ENCODE data around the gene TOR4A. TPM values are rescaled to one million over a fixed set of nuclear protein-coding genes. Genes with fewer than 3 reads are reported as not detected.

Gene TOR4A
- total and polyA plus RNA-seq, 9 of the 15 experiments (the other 6 are each of a cell fraction or from before 2014, with no cell fraction given) = 3.9 to 49.2 (median 8.8) TPM

- H3K27me3 ChIP-seq (ENCODE audit: control insufficient read depth in 2 of 2, insufficient read depth in 2 of 2, low read length in 2 of 2) = no peaks in the 10 kb centered on the region
- FAIRE-seq (no peak), ATAC-seq (no peak), DNase-seq (ENCODE audit: extremely low read depth in 1 of 4, low spot score in 3 of 4) (no peak)
- no peaks in the 10 kb centered on the region for H3K9me1 ChIP-seq (ENCODE audit: control insufficient read depth, insufficient read depth, low read length)
- H3K4me3 ChIP-seq = no peak overlapping the region
- ChIA-PET CTCF (ENCODE audit: low intra/inter-chr PET ratio) (no interaction called here), POLR2A (interaction anchor here (0.6 kb wide), 1 partner anchor 11 kb away, joined by 3 read pairs; no protein-coding TSS in a partner anchor)
- no peaks in the 10 kb centered on the region for H4K20me1 ChIP-seq (replicated peaks; ENCODE audit: control insufficient read depth, insufficient read depth, low read length)
- TF ChIP-seq ZKSCAN1 (IDR thresholded peaks at IDR 0.05; ENCODE audit: low read depth, low read length) (no peak), POLR2G (IDR thresholded peaks at IDR 0.05; ENCODE audit: low read depth, low read length) (peak; percentile 56; the same call in 1 of the 2 replicates)
- H3K27ac ChIP-seq (ENCODE audit: extremely low read depth, low read depth, low read length) = no peak overlapping the region
- no peak overlapping the region for H3K4me2 ChIP-seq (ENCODE audit: insufficient read depth, low read length)
- peaks cover 65% of the 10 kb centered on the region for H3K36me3 ChIP-seq (ENCODE audit: control insufficient read depth, insufficient read depth, low read length)
- H3K9me3 ChIP-seq (replicated peaks; ENCODE audit: control insufficient read depth, insufficient read depth, low read depth, low read length) = no peaks in the 10 kb centered on the region
- no peak overlapping the region for H2AFZ ChIP-seq (ENCODE audit: low read depth, low read length)
- 92% methylated on average over 28 of the region's 32 CpGs for WGBS (ENCODE audit: insufficient coverage, low coverage, missing lambda C conversion rate)
- in situ Hi-C loops (cut with MboI) = no loop called here
- peak overlapping the region in 1 of 2 experiments; percentile 61; a peak in 1 of 4 replicates for H3K9ac ChIP-seq (ENCODE audit: insufficient read depth in 1 of 2, low read depth in 2 of 2, low read length in 2 of 2)
- H3K79me2 ChIP-seq (ENCODE audit: control insufficient read depth, insufficient read depth, low read length) = peaks cover 10% of the 10 kb centered on the region; the same call in 2 of the 3 replicates
- intact Hi-C loops (cut with micrococcal nuclease) = no loop called here
- H3K4me1 ChIP-seq (replicated peaks in 1 of 2; ENCODE audit: control insufficient read depth in 2 of 2, insufficient read depth in 2 of 2, low read length in 2 of 2) = peaks cover 26 to 81% of the 10 kb centered on the region in 2 experiments
- no TSS peak for BruUV-seq (replicated peaks)
Measured at GRCh38 chr9:137270929-137271695, 6.4 kb upstream of the TOR4A start.

- Histone ChIP-seq H3K27me3 (ENCODE audit: control insufficient read depth in 2 of 2, insufficient read depth in 2 of 2, low read length in 2 of 2) (no peaks in the 10 kb centered on the region), H3K9ac (ENCODE audit: insufficient read depth in 1 of 2, low read depth in 2 of 2, low read length in 2 of 2) (peak overlapping the region in 1 of 2 experiments; percentile 61; a peak in 1 of 4 replicates), H3K4me2 (ENCODE audit: insufficient read depth, low read length) (no peak overlapping the region), H3K27ac (ENCODE audit: extremely low read depth, low read depth, low read length) (no peak overlapping the region), H3K4me1 (replicated peaks in 1 of 2; ENCODE audit: control insufficient read depth in 2 of 2, insufficient read depth in 2 of 2, low read length in 2 of 2) (peaks cover 31 to 82% of the 10 kb centered on the region in 2 experiments), H3K9me3 (replicated peaks; ENCODE audit: control insufficient read depth, insufficient read depth, low read depth, low read length) (no peaks in the 10 kb centered on the region), H2AFZ (ENCODE audit: low read depth, low read length) (no peak overlapping the region), H3K36me3 (ENCODE audit: control insufficient read depth, insufficient read depth, low read length) (peaks cover 59% of the 10 kb centered on the region), H3K9me1 (ENCODE audit: control insufficient read depth, insufficient read depth, low read length) (no peaks in the 10 kb centered on the region), H4K20me1 (replicated peaks; ENCODE audit: control insufficient read depth, insufficient read depth, low read length) (no peaks in the 10 kb centered on the region), H3K4me3 (no peak overlapping the region), H3K79me2 (ENCODE audit: control insufficient read depth, insufficient read depth, low read length) (peaks cover 10% of the 10 kb centered on the region; the same call in 2 of the 3 replicates)
- WGBS (ENCODE audit: insufficient coverage, low coverage, missing lambda C conversion rate) = no CpG with 5 or more reads among the region's 3 CpGs
- TF ChIP-seq ZNF12 (CRISPR knock-in tag; IDR thresholded peaks at IDR 0.05) (no peak), ZNF589 (CRISPR knock-in tag; IDR thresholded peaks at IDR 0.05; ENCODE audit: low read depth) (no peak), STAT6 (CRISPR knock-in tag; IDR thresholded peaks at IDR 0.05) (no peak), CBFB (CRISPR knock-in tag; IDR thresholded peaks at IDR 0.05) (no peak), CBX1 (IDR thresholded peaks at IDR 0.05; ENCODE audit: low read depth) (no peak), FOXP1 (CRISPR knock-in tag; IDR thresholded peaks at IDR 0.05) (no peak), ZNF197 (CRISPR knock-in tag; IDR thresholded peaks at IDR 0.05; ENCODE audit: low read depth) (no peak)
- no peak for ATAC-seq
- no TSS peak for BruUV-seq (replicated peaks)
- CTCF ChIA-PET (ENCODE audit: low intra/inter-chr PET ratio) = no interaction called here
- peak in 1 of 4 experiments; percentile 17 for DNase-seq (ENCODE audit: extremely low read depth in 1 of 4, low spot score in 3 of 4)
- in situ Hi-C loops (cut with MboI) (no loop called here), intact Hi-C loops (cut with micrococcal nuclease) (no loop called here)
- POLR2A ChIA-PET = no interaction called here
- FAIRE-seq = no peak
Measured at GRCh38 chr9:137271696-137272076, 5.8 kb upstream of the TOR4A start.
